HUES6 (cell line): ENCODE measurements around the gene OGFOD1.

Experiments
- H3K27ac ChIP-seq: 2 replicates; pipeline ENCODE4 v1.7.0; 2013; ENCODE audit warnings: low read depth, mild to moderate bottlenecking, low read length, inconsistent platforms
- H3K27me3 ChIP-seq: 2 replicates; pipeline ENCODE4 v1.6.1; 2013; ENCODE audit warnings: low read length; ENCODE audit not compliant: control insufficient read depth, insufficient read depth
- H3K36me3 ChIP-seq: 2 replicates; pipeline ENCODE4 v1.6.1; 2013; ENCODE audit warnings: low read length; ENCODE audit not compliant: control insufficient read depth, insufficient read depth
- H3K4me1 ChIP-seq: 2 replicates; pipeline ENCODE4 v1.6.1; 2013; ENCODE audit warnings: low read length; ENCODE audit not compliant: control insufficient read depth, insufficient read depth
- H3K4me3 ChIP-seq: 2 replicates; pipeline ENCODE4 v1.5.1; 2013; ENCODE audit warnings: low read depth, low read length
- H3K9ac ChIP-seq: one replicate; pipeline ENCODE4 v1.6.1; 2013; ENCODE audit warnings: mild to moderate bottlenecking, low read length
- H3K9me3 ChIP-seq: 2 replicates; pipeline ENCODE4 v1.6.1; 2013; ENCODE audit warnings: low read depth, low read length; ENCODE audit not compliant: control insufficient read depth, insufficient read depth

OGFOD1 gene

DNA sequence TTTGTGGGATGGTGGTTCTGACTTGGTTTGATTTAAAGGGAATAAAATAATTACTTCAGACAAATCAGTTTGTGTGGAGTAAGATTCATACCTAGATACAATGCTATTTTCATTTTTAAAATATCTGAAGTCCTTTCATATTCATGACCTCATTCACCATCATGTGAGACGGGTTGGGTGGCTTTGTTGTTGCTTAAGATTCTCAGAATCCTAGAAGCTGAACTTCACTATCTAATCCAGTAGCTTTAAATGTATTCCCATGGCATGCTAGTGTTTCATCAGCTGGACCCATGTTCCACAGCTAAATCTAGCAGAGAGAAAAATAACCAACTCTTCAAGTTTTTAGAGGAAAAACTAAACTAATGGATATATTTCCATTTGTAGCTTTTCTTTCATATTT lies 23.3 kb upstream of the OGFOD1 start:
- Histone ChIP-seq H3K9me3 (no peaks in the 10 kb centered on the region), H3K4me1 (peaks cover 12% of the 10 kb centered on the region), H3K27me3 (peaks cover 5% of the 10 kb centered on the region; the same call in 1 of the 2 replicates), H3K36me3 (peaks cover 31% of the 10 kb centered on the region), H3K27ac (no peak overlapping the region), H3K4me3 (no peak overlapping the region), H3K9ac (no peak overlapping the region)

DNA sequence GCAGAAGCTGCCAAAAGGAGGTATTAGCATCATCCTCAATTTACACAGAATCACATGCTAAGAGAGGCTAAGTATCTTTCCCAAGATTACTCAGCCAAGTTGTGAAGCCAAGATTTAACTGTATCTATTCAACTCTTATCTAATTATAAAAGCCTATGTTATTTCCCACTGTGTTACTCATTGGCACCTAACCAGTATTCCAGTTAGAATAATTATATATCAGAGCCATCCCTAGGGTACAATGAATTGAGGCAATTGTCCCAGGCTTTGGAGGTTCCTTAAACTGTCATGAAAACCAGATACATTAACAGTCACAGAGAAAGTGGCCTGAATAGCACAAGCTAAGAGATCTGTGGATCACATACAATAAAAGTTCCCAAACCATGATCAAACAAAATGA lies 15.1 kb upstream of the OGFOD1 start:
- H3K4me3 ChIP-seq = no peak overlapping the region
- no peaks in the 10 kb centered on the region for H3K9me3 ChIP-seq
- H3K27me3 ChIP-seq = no peaks in the 10 kb centered on the region
- H3K36me3 ChIP-seq = peaks cover 82% of the 10 kb centered on the region
- no peak overlapping the region for H3K27ac ChIP-seq
- no peaks in the 10 kb centered on the region for H3K4me1 ChIP-seq
- no peak overlapping the region for H3K9ac ChIP-seq

DNA sequence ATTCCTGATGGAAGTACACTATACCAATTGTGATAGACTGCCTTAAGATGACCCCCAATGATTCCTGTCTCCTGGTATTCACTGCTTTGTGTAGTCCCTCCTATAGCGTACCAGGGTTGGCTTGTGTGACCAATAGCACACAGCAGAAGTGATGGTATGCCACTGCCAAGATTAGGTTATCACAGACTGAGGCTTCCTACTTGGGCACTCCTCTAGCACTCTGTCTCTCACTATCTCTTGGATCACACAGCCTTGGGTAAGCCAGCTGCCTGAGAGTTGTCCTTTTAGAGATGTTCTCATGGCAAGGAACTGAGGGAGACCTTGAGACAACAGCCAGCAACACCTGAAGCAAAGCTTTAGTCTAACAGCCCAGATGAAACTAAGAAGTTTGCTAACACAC lies 13.3 kb upstream of the OGFOD1 start:
- H3K36me3 ChIP-seq = peaks cover 78% of the 10 kb centered on the region
- H3K9ac ChIP-seq = no peak overlapping the region
- H3K4me3 ChIP-seq = no peak overlapping the region
- H3K4me1 ChIP-seq = no peaks in the 10 kb centered on the region
- H3K27me3 ChIP-seq = no peaks in the 10 kb centered on the region
- no peaks in the 10 kb centered on the region for H3K9me3 ChIP-seq
- no peak overlapping the region for H3K27ac ChIP-seq

DNA sequence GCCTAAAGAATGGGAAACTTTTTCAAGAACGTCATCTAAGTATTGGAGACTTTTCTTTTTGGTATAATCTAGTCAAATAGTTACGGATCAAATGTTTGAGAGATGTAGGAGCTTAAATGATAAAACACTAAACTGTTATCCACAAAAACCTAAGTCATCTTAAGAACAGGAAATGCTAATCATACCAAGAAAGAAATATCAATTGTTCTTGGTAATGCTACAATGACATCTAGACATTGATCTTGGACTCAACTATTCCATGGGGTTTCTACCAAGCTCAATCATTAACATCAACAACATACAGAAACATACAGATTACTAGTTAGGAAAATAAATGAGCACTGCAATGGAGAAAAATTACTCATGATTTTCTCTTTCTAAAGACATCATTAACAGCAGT lies 4.1 kb upstream of the OGFOD1 start:
- Histone ChIP-seq H3K9ac (no peak overlapping the region), H3K9me3 (no peaks in the 10 kb centered on the region), H3K27ac (no peak overlapping the region), H3K4me1 (peaks cover 4% of the 10 kb centered on the region; the same call in 1 of the 2 replicates), H3K4me3 (no peak overlapping the region), H3K27me3 (no peaks in the 10 kb centered on the region), H3K36me3 (peaks cover 45% of the 10 kb centered on the region)

DNA sequence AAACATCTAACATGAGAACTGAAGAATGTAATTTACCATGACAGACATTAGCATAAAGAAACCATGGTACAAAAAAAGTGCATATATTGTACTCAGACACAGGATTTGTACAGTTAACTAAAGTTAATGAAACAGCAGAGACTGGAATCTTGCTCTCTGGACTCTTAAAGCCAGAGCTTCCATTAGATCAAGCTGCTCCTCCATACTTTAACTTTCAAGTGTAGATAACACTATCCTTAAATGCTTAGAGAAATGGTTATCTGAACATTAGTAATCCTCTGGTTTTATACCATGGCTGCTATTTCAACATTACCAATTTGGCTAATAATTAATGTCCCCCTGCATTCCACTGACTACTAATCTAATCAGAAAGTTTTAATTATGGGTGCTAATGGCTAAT lies 3.3 kb upstream of the OGFOD1 start:
- Histone ChIP-seq H3K36me3 (peaks cover 41% of the 10 kb centered on the region), H3K27me3 (no peaks in the 10 kb centered on the region), H3K27ac (no peak overlapping the region), H3K4me1 (peaks cover 8% of the 10 kb centered on the region; the same call in 1 of the 2 replicates), H3K4me3 (no peak overlapping the region), H3K9me3 (no peaks in the 10 kb centered on the region), H3K9ac (no peak overlapping the region)

DNA sequence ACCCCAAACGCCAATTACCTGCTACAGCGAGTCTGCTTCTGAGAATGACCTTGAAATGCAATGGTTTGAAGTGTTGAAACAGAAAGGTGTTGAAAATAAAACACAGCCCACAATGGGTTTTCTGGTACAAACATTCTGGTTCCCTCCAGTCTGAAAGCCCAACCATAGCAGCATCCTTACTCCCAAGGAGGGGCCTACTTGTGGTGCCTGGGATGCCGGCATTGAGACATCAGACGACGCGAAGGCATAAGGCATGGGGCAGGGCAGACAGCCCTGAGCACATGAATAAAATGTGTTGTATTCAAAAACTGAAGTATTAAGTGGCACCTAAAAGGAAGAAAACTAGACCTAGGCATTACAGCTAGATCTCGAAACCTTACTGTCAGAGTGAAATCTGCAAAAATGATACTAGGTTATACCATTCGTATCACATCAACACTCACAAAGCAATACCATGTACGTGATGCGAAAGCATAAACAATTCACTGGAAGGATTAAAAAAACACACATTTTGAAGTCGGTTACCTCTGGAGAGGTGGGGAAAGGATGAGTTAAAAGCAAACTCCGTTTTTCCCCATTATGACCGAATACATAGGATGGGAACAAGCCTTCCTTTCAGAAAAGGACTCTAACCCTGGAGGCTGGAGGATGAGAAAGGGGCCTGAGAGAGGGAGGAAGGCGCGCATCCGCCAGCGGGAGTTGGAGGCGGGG lies 924 bp upstream of the OGFOD1 start:
- Histone ChIP-seq H3K9ac (peak overlapping the region; percentile 90), H3K27me3 (no peaks in the 10 kb centered on the region), H3K9me3 (no peaks in the 10 kb centered on the region), H3K4me1 (peaks cover 8% of the 10 kb centered on the region; the same call in 1 of the 2 replicates), H3K27ac (peak overlapping the region; percentile 49; the same call in 1 of the 2 replicates), H3K4me3 (peak overlapping the region; percentile 90), H3K36me3 (peaks cover 42% of the 10 kb centered on the region)

DNA sequence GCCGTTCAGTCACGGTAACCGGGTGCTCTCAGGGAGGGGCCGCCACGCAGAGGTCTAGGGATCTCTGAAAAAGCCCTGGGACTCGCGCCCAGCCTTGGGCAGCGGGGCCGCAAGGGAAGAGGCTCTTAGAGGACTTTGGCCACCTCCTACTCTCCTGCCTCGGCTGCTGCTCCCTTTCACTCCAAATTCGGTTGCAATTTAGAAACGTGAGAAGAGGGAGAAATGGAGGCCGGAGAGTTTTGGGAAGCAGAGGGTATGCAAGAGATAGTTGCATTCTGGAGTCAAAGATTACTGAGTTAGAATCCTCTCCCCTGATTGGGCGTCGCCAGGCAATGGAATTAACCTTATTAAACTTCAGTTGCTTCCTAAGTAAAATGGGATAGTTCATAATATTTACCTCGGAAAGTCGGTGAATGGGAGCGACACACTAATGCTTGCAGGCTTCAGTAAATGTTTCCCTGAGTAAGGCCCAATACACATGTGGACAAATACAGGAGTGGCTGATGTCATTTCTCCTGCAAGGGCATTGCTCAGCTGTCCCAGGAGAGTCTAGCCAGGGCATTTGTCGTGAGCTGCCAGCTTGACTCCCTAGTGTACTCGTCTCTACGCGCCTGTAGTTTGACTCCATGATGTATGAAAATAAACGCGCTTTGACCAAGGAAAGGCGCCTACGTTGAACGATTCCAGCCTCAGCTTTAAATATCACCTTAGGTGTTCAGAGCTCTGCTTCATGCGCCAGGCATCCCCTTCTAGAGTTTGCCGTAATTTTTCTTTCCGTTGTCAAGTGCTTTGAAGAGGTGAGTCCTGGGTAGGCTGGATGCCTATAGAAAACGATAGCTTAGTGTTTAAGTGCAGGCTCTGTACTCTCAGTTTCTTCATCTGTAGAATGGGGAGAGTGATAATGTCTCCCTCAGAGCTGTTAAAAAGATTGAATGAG lies 667 bp downstream of the OGFOD1 start:
- peak overlapping the region; percentile 32; the same call in 1 of the 2 replicates for H3K27ac ChIP-seq
- H3K27me3 ChIP-seq = no peaks in the 10 kb centered on the region
- peaks cover 42% of the 10 kb centered on the region for H3K36me3 ChIP-seq
- H3K4me1 ChIP-seq = peaks cover 8% of the 10 kb centered on the region; the same call in 1 of the 2 replicates
- peak overlapping the region; percentile 83 for H3K9ac ChIP-seq
- peak overlapping the region; percentile 90 for H3K4me3 ChIP-seq
- H3K9me3 ChIP-seq = no peaks in the 10 kb centered on the region

DNA sequence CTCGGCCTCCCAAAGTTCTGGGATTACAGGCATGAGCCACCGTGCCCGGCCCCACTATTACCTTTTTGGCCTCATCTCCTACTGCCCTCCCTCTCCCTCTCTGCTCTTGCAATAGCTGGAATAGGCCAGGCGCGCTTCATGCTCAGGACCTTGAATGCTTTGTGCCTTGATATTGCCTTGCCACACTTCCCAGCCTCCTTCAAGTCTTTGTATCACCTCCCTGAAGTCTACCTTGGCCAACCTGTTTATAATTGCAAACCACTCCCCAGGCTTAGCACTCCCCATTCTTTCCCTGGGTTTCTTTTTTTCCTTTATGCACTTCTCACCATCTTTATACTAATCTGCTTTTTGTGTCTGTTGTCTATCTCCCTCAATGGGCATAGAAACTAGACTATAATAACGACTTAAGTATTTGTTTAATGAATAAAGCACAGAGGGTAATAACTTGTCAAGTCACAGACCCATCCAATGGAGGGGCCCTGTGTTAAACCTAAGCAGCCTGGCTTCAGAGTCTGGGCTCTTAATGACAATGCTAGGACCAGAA lies 6.6 kb downstream of the OGFOD1 start:
- Histone ChIP-seq H3K4me3 (no peak overlapping the region), H3K27ac (no peak overlapping the region), H3K36me3 (peaks cover 83% of the 10 kb centered on the region), H3K4me1 (no peaks in the 10 kb centered on the region), H3K9ac (no peak overlapping the region), H3K9me3 (no peaks in the 10 kb centered on the region), H3K27me3 (no peaks in the 10 kb centered on the region)

DNA sequence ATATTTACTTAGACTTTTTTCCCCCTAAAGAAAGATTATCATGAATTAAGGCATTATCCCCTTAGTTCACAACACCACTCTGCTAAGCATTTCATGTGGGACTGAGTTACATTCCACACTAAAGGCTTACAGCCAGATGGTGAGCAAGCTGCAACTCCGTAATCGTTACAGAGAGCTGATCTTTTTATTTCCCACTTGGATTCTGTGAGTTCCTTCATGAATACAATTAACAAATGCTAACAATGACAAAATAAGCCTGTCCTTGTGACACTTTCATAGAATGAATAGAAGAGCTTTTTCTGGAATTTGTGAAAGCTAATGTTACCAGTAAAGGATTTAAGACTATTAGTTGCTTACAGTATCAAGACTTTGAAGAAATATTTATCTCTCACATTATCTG lies 8.7 kb downstream of the OGFOD1 start:
- no peak overlapping the region for H3K27ac ChIP-seq
- no peaks in the 10 kb centered on the region for H3K4me1 ChIP-seq
- H3K4me3 ChIP-seq = no peak overlapping the region
- H3K9ac ChIP-seq = no peak overlapping the region
- H3K36me3 ChIP-seq = peaks cover 83% of the 10 kb centered on the region
- H3K27me3 ChIP-seq = no peaks in the 10 kb centered on the region
- H3K9me3 ChIP-seq = no peaks in the 10 kb centered on the region

DNA sequence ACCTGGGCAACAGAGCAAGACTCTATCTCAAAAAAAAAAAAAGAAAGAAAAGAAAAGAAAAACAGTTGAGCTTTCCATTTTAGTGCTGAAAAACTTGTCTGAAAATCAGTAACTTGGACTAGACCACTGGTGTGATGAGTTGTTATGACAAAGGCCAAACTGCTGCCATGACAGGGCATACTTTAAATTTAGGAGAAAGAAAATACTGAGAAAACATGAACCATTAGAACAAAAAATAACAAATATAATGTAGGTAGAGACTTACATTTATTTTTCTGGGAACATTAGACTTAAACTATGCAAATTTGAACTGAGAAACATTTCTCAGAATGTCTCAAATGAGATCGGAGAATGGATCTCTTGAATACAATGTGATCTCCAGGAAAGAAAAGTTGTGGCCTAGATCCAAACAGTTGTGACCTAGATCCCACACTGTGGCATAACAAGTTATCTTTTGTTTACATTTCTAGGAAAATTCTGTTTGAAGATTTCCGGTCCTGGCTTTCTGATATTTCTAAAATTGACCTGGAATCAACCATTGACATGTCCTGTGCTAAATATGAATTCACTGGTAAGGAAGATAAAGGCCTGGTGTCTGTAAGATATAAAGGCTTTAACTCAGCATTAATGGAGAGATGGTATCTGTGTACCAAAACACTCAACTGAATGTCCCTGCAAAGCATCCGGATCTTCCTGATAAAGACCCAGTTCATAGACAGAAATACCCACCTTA lies 10.9 kb downstream of the OGFOD1 start:
- H3K27ac ChIP-seq = no peak overlapping the region
- H3K36me3 ChIP-seq = peaks cover 84% of the 10 kb centered on the region

More for the DNA sequence above, 10.9 kb downstream of the OGFOD1 start:
- no peak overlapping the region for H3K4me3 ChIP-seq
- no peaks in the 10 kb centered on the region for H3K4me1 ChIP-seq
- H3K27me3 ChIP-seq = no peaks in the 10 kb centered on the region
- no peak overlapping the region for H3K9ac ChIP-seq
- H3K9me3 ChIP-seq = no peaks in the 10 kb centered on the region
